K562 (cell line): ENCODE data around the gene WDR45B. TPM values are rescaled to one million over a fixed set of nuclear protein-coding genes. Genes with fewer than 3 reads are reported as not detected.

Source experiments
- CBFB ChIP-seq: sonication (generic); formaldehyde crosslinking; IDR thresholded peaks from 2 replicates; pipeline ENCODE4 v1.4.0; 2020; ENCODE audit warnings: mild to moderate bottlenecking, missing genetic modification reagents
- CBX2 ChIP-seq: fragments of 200-600 bp; sonication (generic); IDR thresholded peaks from one replicate; pipeline ENCODE4 v1.6.1; 2012; ENCODE audit warnings: mild to moderate bottlenecking, low read length, inconsistent platforms; ENCODE audit not compliant: insufficient read depth, poor library complexity, severe bottlenecking
- CTBP1 ChIP-seq: fragments of 450-650 bp; IDR thresholded peaks from 2 replicates; pipeline ENCODE4 v1.6.1; 2016; ENCODE audit warnings: borderline replicate concordance
- CXXC5 ChIP-seq: fragments of 250-450 bp; sonication (Bioruptor Pico); IDR thresholded peaks from 2 replicates; pipeline ENCODE4 v1.8.0; 2022; ENCODE audit warnings: inconsistent platforms, mild to moderate bottlenecking, moderate library complexity
- DMBX1 ChIP-seq: fragments of 250-450 bp; sonication (Bioruptor Pico); IDR thresholded peaks from 2 replicates; pipeline ENCODE4 v1.8.0; 2022; ENCODE audit warnings: inconsistent platforms, mild to moderate bottlenecking, moderate library complexity, borderline replicate concordance
- EP300 ChIP-seq: IDR thresholded peaks from 2 replicates; pipeline ENCODE4 v1.6.1; 2012; ENCODE audit warnings: low read length, improper control_type of control experiment
- HNRNPUL1 ChIP-seq: fragments of 200-400 bp; formaldehyde crosslinking; IDR thresholded peaks from 2 replicates; pipeline ENCODE4 v1.6.1; 2017; ENCODE audit warnings: low read length
- MAZ ChIP-seq, 2 experiments: fragments of 450-650 bp in 1 of 2; sonication (generic) in 1 of 2; formaldehyde crosslinking; IDR thresholded peaks in 1 of 2; conservative IDR thresholded peaks in 1 of 2; 2 replicates each; pipeline versions ENCODE4 v1.4.0 to v1.5.0; 2020; ENCODE audit warnings: mild to moderate bottlenecking in 1 of 2, missing genetic modification reagents in 1 of 2
- MIER1 ChIP-seq: fragments of 450-650 bp; IDR thresholded peaks from 2 replicates; pipeline ENCODE4 v1.6.1; 2016; ENCODE audit warnings: antibody characterized with exemption, mild to moderate bottlenecking, low read depth
- MYNN ChIP-seq, 2 experiments: sonication (generic); formaldehyde crosslinking in 1 of 2; IDR thresholded peaks; 2 replicates each; pipeline versions ENCODE4 v1.5.0 to v1.6.1; 2016 to 2020; ENCODE audit warnings: antibody characterized with exemption in 1 of 2, missing genetic modification reagents in 1 of 2
- NCOA2 ChIP-seq, 2 experiments: fragments of 450-650 bp; IDR thresholded peaks; 2 replicates each; pipeline ENCODE4 v1.6.1; 2018; ENCODE audit warnings: mild to moderate bottlenecking in 2 of 2, moderate library complexity in 1 of 2; ENCODE audit not compliant: partially characterized antibody in 2 of 2
- NFRKB ChIP-seq: fragments of 450-650 bp; IDR thresholded peaks from 2 replicates; pipeline ENCODE4 v1.6.1; 2016; ENCODE audit warnings: low read depth
- RBM15 ChIP-seq: fragments of 200-400 bp; formaldehyde crosslinking; IDR thresholded peaks from 2 replicates; pipeline ENCODE4 v1.6.1; 2018; ENCODE audit warnings: mild to moderate bottlenecking, low read length, moderate library complexity; ENCODE audit not compliant: insufficient read depth
- SIN3B ChIP-seq: fragments of 450-650 bp; IDR thresholded peaks from 2 replicates; pipeline ENCODE4 v1.6.1; 2017; ENCODE audit warnings: low read depth, mild to moderate bottlenecking, moderate library complexity
- SNIP1 ChIP-seq: fragments of 450-650 bp; IDR thresholded peaks from 2 replicates; pipeline ENCODE4 v1.7.1; 2017; ENCODE audit warnings: low read depth, mild to moderate bottlenecking
- SOX6 ChIP-seq: fragments of 450-650 bp; IDR thresholded peaks from 2 replicates; pipeline ENCODE4 v1.6.1; 2014; ENCODE audit warnings: mild to moderate bottlenecking
- SPI1 ChIP-seq: IDR thresholded peaks from 2 replicates; pipeline ENCODE4 v1.6.1; 2011; ENCODE audit warnings: low read depth, low read length, control low read depth, borderline replicate concordance
- SRF ChIP-seq, 2 experiments: fragments of 250-450, 450-650 bp in 1 of 2; sonication (Bioruptor Pico) in 1 of 2; sonication (generic) in 1 of 2; formaldehyde crosslinking; IDR thresholded peaks; 2 replicates each; pipeline versions ENCODE4 v1.5.0 to v1.5.1; 2020 to 2022; ENCODE audit warnings: mild to moderate bottlenecking in 1 of 2, missing genetic modification reagents in 1 of 2
- STAG1 ChIP-seq: sonication (generic); formaldehyde crosslinking; IDR thresholded peaks from 2 replicates; pipeline ENCODE4 v1.5.0; 2020; ENCODE audit warnings: missing genetic modification reagents, borderline replicate concordance
- U2AF2 ChIP-seq: fragments of 200-400 bp; formaldehyde crosslinking; optimal IDR thresholded peaks from 2 replicates; pipeline ENCODE3; 2017; ENCODE audit warnings: low read depth, mild to moderate bottlenecking, low read length
- ZBED1 ChIP-seq: IDR thresholded peaks from 2 replicates; pipeline ENCODE4 v1.6.1; 2014
- ZBTB7A ChIP-seq: IDR thresholded peaks from 2 replicates; pipeline ENCODE4 v1.6.1; 2011; ENCODE audit warnings: low read depth, mild to moderate bottlenecking, low read length, moderate library complexity, borderline replicate concordance; ENCODE audit not compliant: control insufficient read depth
- ZNF217 ChIP-seq: sonication (generic); formaldehyde crosslinking; IDR thresholded peaks from 2 replicates; pipeline ENCODE4 v1.8.0; 2022; ENCODE audit warnings: mild to moderate bottlenecking, missing genetic modification reagents
- polyA plus RNA-seq, 8 experiments: library from polyadenylated mRNA; depleted of rRNA in 4 of 8; stranded (reverse) in 5 of 8; unstranded in 3 of 8; fragments of >200 nt; fragmentation: Nextera tagmentation in 2 of 8; fragmentation: Illumina TruSeq in 1 of 8; extraction: Ambion mirVana in 2 of 8; extraction: Trizol in 1 of 8; gene quantifications; 2 replicates each; pipeline versions ENCODE4 v1.2.1 to v1.2.3, GENCODE V29; 2011 to 2014; ENCODE audit warnings: inconsistent platforms in 1 of 8, missing spikeins in 1 of 8
- total RNA-seq, 7 experiments: library from RNA; depleted of rRNA in 6 of 7; stranded (reverse); fragments of >200 nt in 6 of 7; fragmentation: Illumina TruSeq in 2 of 7; extraction: Trizol in 2 of 7; gene quantifications; 2 replicates each; pipeline versions ENCODE4 v1.2.1 to v1.2.3, GENCODE V29; 2011 to 2021; ENCODE audit warnings: low replicate concordance in 1 of 7
- TF ChIP-seq, protein P1 (sequence below): sonication (generic); formaldehyde crosslinking; IDR thresholded peaks from 2 replicates; pipeline ENCODE4 v1.8.0; 2023; ENCODE audit warnings: mild to moderate bottlenecking, missing genetic modification reagents
- TF ChIP-seq, protein P2 (sequence below): fragments of 250-450 bp; sonication (Bioruptor Pico); IDR thresholded peaks from 2 replicates; pipeline ENCODE4 v1.5.0; 2022; ENCODE audit warnings: mild to moderate bottlenecking
- TF ChIP-seq, protein P3 (sequence below): fragments of 450-650 bp; IDR thresholded peaks from 2 replicates; pipeline ENCODE4 v1.6.1; 2016

Gene WDR45B
- total and polyA plus RNA-seq, 9 of the 15 experiments (the other 6 are each of a cell fraction or from before 2014, with no cell fraction given), result 0.72 to 74.4 (median 35.9) TPM

DNA sequence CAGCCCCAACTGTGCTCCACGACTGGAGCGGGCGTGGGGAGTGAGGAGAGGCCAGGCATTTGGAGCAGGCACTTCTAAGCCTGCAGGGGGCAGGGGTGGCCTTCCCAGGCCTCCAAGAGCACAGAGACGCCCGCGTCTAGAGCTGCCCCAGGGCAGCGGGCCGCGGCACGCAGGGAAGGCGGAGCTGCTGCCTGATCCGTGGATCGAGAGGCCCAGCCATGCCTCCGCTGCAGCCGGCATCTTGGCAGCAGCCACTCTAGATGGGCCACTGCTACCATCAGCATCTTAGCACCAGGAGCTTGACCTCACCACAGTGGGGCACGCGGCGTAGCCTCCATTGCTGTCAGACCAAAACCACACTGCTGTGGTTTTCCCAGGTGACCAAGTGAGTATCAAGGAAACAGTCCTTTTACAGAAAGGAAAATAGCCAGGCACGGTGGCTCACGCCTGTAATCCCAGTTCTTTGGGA lies 20.4 kb upstream of the WDR45B start (continued):
- TF ChIP-seq RBM15, result no peak
- TF ChIP-seq MYNN (IDR thresholded peaks at IDR 0.05), result 0 out of 2 replicates have a peak, but pooled peaks have one; percentile 17
- no peak for TF ChIP-seq MYNN (CRISPR knock-in tag; IDR thresholded peaks at IDR 0.05)
- TF ChIP-seq U2AF2, result no peak
- TF ChIP-seq SPI1, result no peak
- no peak for TF ChIP-seq ZNF217 (CRISPR knock-in tag)
- TF ChIP-seq STAG1 (CRISPR knock-in tag), result peak; percentile 72
- no peak for TF ChIP-seq SOX6
- TF ChIP-seq CXXC5 (CRISPR knock-in tag), result peak; percentile 48; the same call in 1 of the 2 replicates
- no peak for TF ChIP-seq NFRKB
- 0 out of 4 replicates have a peak, but pooled peaks of 1 of the 2 experiments have one; percentile 28 for TF ChIP-seq MAZ (CRISPR knock-in tag; conservative IDR thresholded peaks at IDR 0.05 in 1 of 2, IDR thresholded peaks at IDR 0.05 in 1 of 2)
- TF ChIP-seq DMBX1 (CRISPR knock-in tag), result no peak
- TF ChIP-seq SRF (CRISPR knock-in tag; IDR thresholded peaks at IDR 0.05), result no peak
- no peak for TF ChIP-seq NCOA2 (IDR thresholded peaks at IDR 0.05; ENCODE audit: partially characterized antibody in 2 of 2)
- TF ChIP-seq MIER1, result no peak
- TF ChIP-seq SNIP1, result no peak
- TF ChIP-seq CBX2, result no peak
- no peak for TF ChIP-seq CBFB (CRISPR knock-in tag)
- TF ChIP-seq EP300, result no peak
- no peak for TF ChIP-seq CTBP1
- TF ChIP-seq, protein P1, sequence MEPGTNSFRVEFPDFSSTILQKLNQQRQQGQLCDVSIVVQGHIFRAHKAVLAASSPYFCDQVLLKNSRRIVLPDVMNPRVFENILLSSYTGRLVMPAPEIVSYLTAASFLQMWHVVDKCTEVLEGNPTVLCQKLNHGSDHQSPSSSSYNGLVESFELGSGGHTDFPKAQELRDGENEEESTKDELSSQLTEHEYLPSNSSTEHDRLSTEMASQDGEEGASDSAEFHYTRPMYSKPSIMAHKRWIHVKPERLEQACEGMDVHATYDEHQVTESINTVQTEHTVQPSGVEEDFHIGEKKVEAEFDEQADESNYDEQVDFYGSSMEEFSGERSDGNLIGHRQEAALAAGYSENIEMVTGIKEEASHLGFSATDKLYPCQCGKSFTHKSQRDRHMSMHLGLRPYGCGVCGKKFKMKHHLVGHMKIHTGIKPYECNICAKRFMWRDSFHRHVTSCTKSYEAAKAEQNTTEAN (CRISPR knock-in tag), result no peak
- TF ChIP-seq ZBED1, result no peak
- no peak for TF ChIP-seq ZBTB7A
- no peak for TF ChIP-seq SIN3B
- TF ChIP-seq, protein P2, sequence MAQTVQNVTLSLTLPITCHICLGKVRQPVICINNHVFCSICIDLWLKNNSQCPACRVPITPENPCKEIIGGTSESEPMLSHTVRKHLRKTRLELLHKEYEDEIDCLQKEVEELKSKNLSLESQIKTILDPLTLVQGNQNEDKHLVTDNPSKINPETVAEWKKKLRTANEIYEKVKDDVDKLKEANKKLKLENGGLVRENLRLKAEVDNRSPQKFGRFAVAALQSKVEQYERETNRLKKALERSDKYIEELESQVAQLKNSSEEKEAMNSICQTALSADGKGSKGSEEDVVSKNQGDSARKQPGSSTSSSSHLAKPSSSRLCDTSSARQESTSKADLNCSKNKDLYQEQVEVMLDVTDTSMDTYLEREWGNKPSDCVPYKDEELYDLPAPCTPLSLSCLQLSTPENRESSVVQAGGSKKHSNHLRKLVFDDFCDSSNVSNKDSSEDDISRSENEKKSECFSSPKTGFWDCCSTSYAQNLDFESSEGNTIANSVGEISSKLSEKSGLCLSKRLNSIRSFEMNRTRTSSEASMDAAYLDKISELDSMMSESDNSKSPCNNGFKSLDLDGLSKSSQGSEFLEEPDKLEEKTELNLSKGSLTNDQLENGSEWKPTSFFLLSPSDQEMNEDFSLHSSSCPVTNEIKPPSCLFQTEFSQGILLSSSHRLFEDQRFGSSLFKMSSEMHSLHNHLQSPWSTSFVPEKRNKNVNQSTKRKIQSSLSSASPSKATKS, result no peak
- no peak for TF ChIP-seq HNRNPUL1
- TF ChIP-seq, protein P3, sequence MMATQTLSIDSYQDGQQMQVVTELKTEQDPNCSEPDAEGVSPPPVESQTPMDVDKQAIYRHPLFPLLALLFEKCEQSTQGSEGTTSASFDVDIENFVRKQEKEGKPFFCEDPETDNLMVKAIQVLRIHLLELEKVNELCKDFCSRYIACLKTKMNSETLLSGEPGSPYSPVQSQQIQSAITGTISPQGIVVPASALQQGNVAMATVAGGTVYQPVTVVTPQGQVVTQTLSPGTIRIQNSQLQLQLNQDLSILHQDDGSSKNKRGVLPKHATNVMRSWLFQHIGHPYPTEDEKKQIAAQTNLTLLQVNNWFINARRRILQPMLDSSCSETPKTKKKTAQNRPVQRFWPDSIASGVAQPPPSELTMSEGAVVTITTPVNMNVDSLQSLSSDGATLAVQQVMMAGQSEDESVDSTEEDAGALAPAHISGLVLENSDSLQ, result no peak
